GM12878 (cell line): ENCODE measurements around the gene SEMA5B. TPM values are rescaled to one million over a fixed set of nuclear protein-coding genes. Genes with fewer than 3 reads are reported as not detected.

ENCODE experiments used
- ATAC-seq: fragments of 200-7000 bp; cut with Tn5 transposase; 3 replicates; pipeline ENCODE4 v1.9.1; 2020; ENCODE audit warnings: mild to moderate bottlenecking, moderate library complexity
- BruUV-seq: library from RNA; stranded (reverse); fragments of 400-500 nt; replicated peaks from 2 replicates; lab custom pipeline; 2021; lab: Mats Ljungman, UMichigan
- CTCF ChIA-PET: fragments of 300-600 bp; sonication (Branson Sonifier 250); formaldehyde crosslinking; extraction: SDS; loops from one replicate; lab custom pipeline; 2021; ENCODE audit warnings: inconsistent platforms; lab: Yijun Ruan, JAX
- POLR2A ChIA-PET: fragments of 350-600 bp; formaldehyde crosslinking; extraction: SDS; loops from one replicate; lab custom pipeline; 2021; ENCODE audit warnings: inconsistent platforms; lab: Charles Lee
- RAD21 ChIA-PET: fragments of 300-600 bp; sonication (Branson Sonifier 250); formaldehyde crosslinking; loops from one replicate; lab custom pipeline; 2023; ENCODE audit warnings: antibody characterized with exemption; ENCODE audit not compliant: unreplicated experiment; lab: Charles Lee
- SMC1A ChIA-PET: fragments of 300-600 bp; sonication (Branson Sonifier 250); formaldehyde crosslinking; loops from one replicate; lab custom pipeline; 2023; ENCODE audit not compliant: unreplicated experiment, uncharacterized antibody; lab: Charles Lee
- DNase-seq: peaks from one replicate; pipeline ENCODE4 v3.0.0-alpha.2; 2011; ENCODE audit warnings: low read depth, low spot score
- FAIRE-seq: peaks from 3 replicates; lab custom pipeline; 2011; peaks lifted over from hg19 to GRCh38; lab: Jason Lieb, UNC
- H2AFZ ChIP-seq: 2 replicates; pipeline ENCODE4 v1.6.0; 2011; ENCODE audit warnings: low read depth, low read length, control low read depth; ENCODE audit not compliant: control insufficient read depth
- H3K27ac ChIP-seq: 2 replicates; pipeline ENCODE4 v1.5.1; 2011; ENCODE audit warnings: control low read depth; ENCODE audit not compliant: control insufficient read depth, insufficient read depth
- H3K27me3 ChIP-seq, 2 experiments: replicated peaks in 1 of 2; 2 replicates each; pipeline versions ENCODE4 v1.6.0 to v1.6.1; 2011; ENCODE audit warnings: low read length in 1 of 2; ENCODE audit not compliant: control insufficient read depth in 2 of 2, insufficient read depth in 2 of 2
- H3K36me3 ChIP-seq, 2 experiments: 2 replicates each; pipeline ENCODE4 v1.5.1; 2011; ENCODE audit warnings: low read length in 1 of 2; ENCODE audit not compliant: control insufficient read depth in 2 of 2, insufficient read depth in 2 of 2
- H3K4me1 ChIP-seq: 2 replicates; pipeline ENCODE4 v1.6.1; 2011; ENCODE audit warnings: mild to moderate bottlenecking, low read length, moderate library complexity, mixed read lengths; ENCODE audit not compliant: control insufficient read depth, insufficient read depth
- H3K4me2 ChIP-seq: 2 replicates; pipeline ENCODE4 v1.6.0; 2011; ENCODE audit warnings: control low read depth; ENCODE audit not compliant: control insufficient read depth, insufficient read depth
- H3K4me3 ChIP-seq: fragments of 200-600 bp; sonication (generic); 2 replicates; pipeline ENCODE4 v1.5.1; 2016
- H3K79me2 ChIP-seq: 2 replicates; pipeline ENCODE4 v1.6.0; 2011; ENCODE audit warnings: low read length; ENCODE audit not compliant: control insufficient read depth, insufficient read depth
- H3K9ac ChIP-seq: 2 replicates; pipeline ENCODE4 v1.8.0; 2011; ENCODE audit warnings: low read length, control low read depth, mixed read lengths; ENCODE audit not compliant: control insufficient read depth, insufficient read depth
- H3K9me3 ChIP-seq: replicated peaks from 3 replicates; pipeline ENCODE4 v1.5.1; 2011; ENCODE audit warnings: mild to moderate bottlenecking, low read length; ENCODE audit not compliant: control insufficient read depth, insufficient read depth
- H4K20me1 ChIP-seq: 2 replicates; pipeline ENCODE4 v1.6.0; 2011; ENCODE audit not compliant: control insufficient read depth, insufficient read depth
- BHLHE40 ChIP-seq, 2 experiments: fragments of 450-650 bp in 1 of 2; IDR thresholded peaks; 2 replicates each; pipeline ENCODE4 v1.6.1; 2011 to 2017; ENCODE audit warnings: low read depth in 2 of 2, borderline replicate concordance in 1 of 2, improper control_type of control experiment in 1 of 2, low read length in 1 of 2, mild to moderate bottlenecking in 1 of 2
- BMI1 ChIP-seq: fragments of 450-650 bp; IDR thresholded peaks from 2 replicates; pipeline ENCODE4 v1.6.1; 2016; ENCODE audit warnings: mild to moderate bottlenecking, moderate library complexity, borderline replicate concordance
- EZH2 ChIP-seq: IDR thresholded peaks from 2 replicates; pipeline ENCODE4 v1.6.1; 2012; ENCODE audit warnings: low read depth, mild to moderate bottlenecking, control low read depth, inconsistent platforms, low read length, borderline replicate concordance; ENCODE audit not compliant: control insufficient read depth
- HDGF ChIP-seq: fragments of 450-650 bp; IDR thresholded peaks from 2 replicates; pipeline ENCODE4 v1.6.1; 2016; ENCODE audit warnings: antibody characterized with exemption
- KDM1A ChIP-seq: fragments of 200-600 bp; sonication (generic); IDR thresholded peaks from 2 replicates; pipeline ENCODE4 v1.6.1; 2016; ENCODE audit warnings: borderline replicate concordance
- MEF2A ChIP-seq: IDR thresholded peaks from 2 replicates; pipeline ENCODE4 v1.6.1; 2011; ENCODE audit warnings: low read depth, mild to moderate bottlenecking, low read length, moderate library complexity; ENCODE audit not compliant: insufficient read depth
- NR2F1 ChIP-seq: fragments of 450-650 bp; conservative IDR thresholded peaks from 2 replicates; pipeline ENCODE4 v1.6.1; 2017; ENCODE audit warnings: mild to moderate bottlenecking
- POLR2AphosphoS2 ChIP-seq: IDR thresholded peaks from 2 replicates; pipeline ENCODE4 v1.6.1; 2011; ENCODE audit warnings: low read depth, mild to moderate bottlenecking, low read length, improper control_type of control experiment, moderate library complexity
- RELB ChIP-seq: fragments of 450-650 bp; IDR thresholded peaks from 2 replicates; pipeline ENCODE4 v1.6.1; 2017; ENCODE audit warnings: low read depth, mild to moderate bottlenecking, moderate library complexity
- SKIL ChIP-seq: fragments of 450-650 bp; IDR thresholded peaks from 2 replicates; pipeline ENCODE4 v1.6.1; 2017; ENCODE audit warnings: mild to moderate bottlenecking, low read depth, inconsistent platforms; ENCODE audit not compliant: poor library complexity, severe bottlenecking
- SPI1 ChIP-seq: IDR thresholded peaks from 2 replicates; pipeline ENCODE4 v1.6.1; 2011; ENCODE audit warnings: low read depth, mild to moderate bottlenecking, low read length, moderate library complexity, borderline replicate concordance; ENCODE audit not compliant: insufficient read depth
- SREBF1 ChIP-seq: IDR thresholded peaks from 2 replicates; pipeline ENCODE4 v1.6.1; 2012; ENCODE audit warnings: mild to moderate bottlenecking, low read length
- STAT3 ChIP-seq: IDR thresholded peaks from 2 replicates; pipeline ENCODE4 v1.6.1; 2011; ENCODE audit warnings: low read depth, low read length, improper control_type of control experiment
- SUZ12 ChIP-seq: fragments of 200-600 bp; sonication (generic); IDR thresholded peaks from one replicate; pipeline ENCODE4 v1.6.1; 2018; ENCODE audit warnings: antibody characterized with exemption, mild to moderate bottlenecking; ENCODE audit not compliant: unreplicated experiment
- ZBED1 ChIP-seq: IDR thresholded peaks from 2 replicates; pipeline ENCODE4 v1.6.1; 2016; ENCODE audit warnings: borderline replicate concordance
- ZNF384 ChIP-seq: IDR thresholded peaks from 2 replicates; pipeline ENCODE4 v1.6.1; 2012; ENCODE audit warnings: low read depth, mild to moderate bottlenecking, low read length, improper control_type of control experiment, borderline replicate concordance
- WGBS: methylation state at CpG from one replicate; pipeline ENCODE4 v1.1.6; 2016; ENCODE audit warnings: low lambda C conversion rate; ENCODE audit not compliant: insufficient replicate concordance, insufficient coverage; ENCODE audit errors: missing lambda C conversion rate; 5-methylcytosine and 5-hydroxymethylcytosine counted together
- in situ Hi-C: fragments of 300-500 bp; cut with MboI; formaldehyde crosslinking; loops from 9 replicates; pipeline ENCODE4 v1.14.3; 2018; ENCODE audit warnings: mixed read lengths
- intact Hi-C: fragments of 100-400 bp; cut with micrococcal nuclease; formaldehyde crosslinking; loops from one replicate; pipeline ENCODE4 v1.14.2; 2022; ENCODE audit not compliant: unreplicated experiment
- polyA plus RNA-seq, 11 experiments: library from polyadenylated mRNA; depleted of rRNA in 4 of 11; unstranded in 6 of 11; stranded (reverse) in 5 of 11; fragments of >200 nt; fragmentation: Nextera tagmentation in 4 of 11; fragmentation: Illumina TruSeq in 1 of 11; extraction: Ambion mirVana in 4 of 11; extraction: Trizol in 1 of 11; gene quantifications; 1 replicate in 1 of 11; 2 replicates in 10 of 11; pipeline versions ENCODE4 v1.2.1 to v1.2.3, GENCODE V29; 2011 to 2016; ENCODE audit warnings: inconsistent platforms in 2 of 11, missing spikeins in 2 of 11, low read depth in 1 of 11
- total RNA-seq, 4 experiments: library from RNA; depleted of rRNA in 3 of 4; stranded (reverse); fragments of >200 nt in 3 of 4; fragmentation: Illumina TruSeq in 1 of 4; extraction: Trizol in 1 of 4; gene quantifications; 2 replicates each; pipeline versions ENCODE4 v1.2.1 to v1.2.3, GENCODE V29; 2013 to 2021

Gene SEMA5B
- total and polyA plus RNA-seq, 10 of the 15 experiments (the other 5 are each of a cell fraction or from before 2014, with no cell fraction given), result 0.05 TPM; not detected in 9

- ATAC-seq, result no peak
- WGBS, result 38% methylated on average over 4 of the region's 4 CpGs
- Histone ChIP-seq H3K4me2 (no peak overlapping the region), H3K79me2 (no peaks in the 10 kb centered on the region), H3K4me3 (no peak overlapping the region), H4K20me1 (no peaks in the 10 kb centered on the region), H3K4me1 (no peaks in the 10 kb centered on the region), H3K36me3 (no peaks in the 10 kb centered on the region), H3K9me3 (no peaks in the 10 kb centered on the region), H3K9ac (no peak overlapping the region), H2AFZ (no peak overlapping the region), H3K27me3 (peaks cover 0 to 2% of the 10 kb centered on the region in 2 experiments; a peak in 3 of 4 replicates), H3K27ac (no peak overlapping the region)
- ChIA-PET RAD21 (no interaction called here), POLR2A (no interaction called here), CTCF (interaction anchor here (1.3 kb wide), 1 partner anchor 14 kb away, joined by 3 read pairs; no protein-coding TSS in a partner anchor), SMC1A (no interaction called here)
- no TSS peak for BruUV-seq
- no peak for FAIRE-seq
- DNase-seq, result no peak
- TF ChIP-seq EZH2, result no peak
- no peak for TF ChIP-seq SUZ12
- no peak for TF ChIP-seq RELB
- TF ChIP-seq SREBF1, result no peak
- TF ChIP-seq BHLHE40 (IDR thresholded peaks at IDR 0.05; ENCODE audit: borderline replicate concordance in 1 of 2, low read depth in 2 of 2, low read length in 1 of 2), result no peak
- no peak for TF ChIP-seq STAT3
- TF ChIP-seq SPI1, result no peak
- TF ChIP-seq SKIL, result no peak
- TF ChIP-seq NR2F1, result no peak
- TF ChIP-seq HDGF, result no peak
- TF ChIP-seq ZNF384, result no peak
- no peak for TF ChIP-seq ZBED1
- TF ChIP-seq BMI1, result no peak
- TF ChIP-seq MEF2A, result no peak
- TF ChIP-seq POLR2AphosphoS2, result no peak
- TF ChIP-seq KDM1A, result no peak
- in situ Hi-C loops, result no loop called here
- intact Hi-C loops, result no loop called here
Measured at GRCh38 chr3:122960652-122961051, 66.9 kb downstream of the SEMA5B start.
